NCI-H1694 treated with DMSO at 0.1 percent for 48 hours (cell line): Measurements from ENCODE around the gene TLX2.
"Not testable (repeated sequence)": the region's sequence is repeated elsewhere in the genome, so short reads cannot be mapped to it uniquely, and the experiment has no call there.

ENCODE experiments used
- DNase-seq: peaks from one replicate; lab custom pipeline; 2025; lab: John Stamatoyannopoulos, UW

The TLX2 gene

DNA sequence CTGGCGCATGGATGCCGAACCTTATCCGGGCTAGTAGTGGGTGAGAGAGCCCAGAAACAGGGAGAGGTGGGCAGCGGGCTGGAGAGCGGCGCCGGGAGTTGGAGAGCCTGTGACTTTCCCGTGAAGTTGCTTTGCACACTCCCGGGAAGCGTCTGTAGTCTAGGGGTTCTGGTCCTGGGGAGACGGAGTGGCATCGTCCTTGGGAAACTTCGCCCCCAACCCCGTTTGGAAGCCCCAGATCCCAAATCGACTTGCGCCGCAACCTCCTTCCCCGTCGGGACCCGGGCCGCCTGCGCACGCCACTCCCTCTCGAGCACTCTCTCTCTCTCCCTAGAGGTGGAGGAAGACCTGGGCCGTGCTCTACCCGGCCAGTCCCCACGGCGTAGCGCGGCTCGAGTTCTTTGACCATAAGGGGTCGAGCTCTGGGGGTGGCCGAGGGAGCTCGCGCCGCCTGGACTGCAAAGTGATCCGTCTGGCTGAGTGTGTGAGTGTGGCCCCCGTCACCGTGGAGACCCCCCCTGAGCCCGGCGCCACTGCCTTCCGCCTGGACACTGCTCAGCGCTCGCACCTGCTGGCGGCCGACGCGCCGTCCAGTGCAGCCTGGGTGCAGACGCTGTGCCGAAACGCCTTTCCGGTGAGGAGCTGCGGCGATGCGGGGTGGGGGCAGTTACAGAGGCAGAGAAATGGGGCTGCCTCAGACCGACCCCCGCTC, 40.7 kb downstream of the TLX2 start:
- no peak for DNase-seq

- no peak for DNase-seq
These were observed 41.4 kb downstream of the TLX2 start for GRCh38 chr2:74555610-74556103.

DNA sequence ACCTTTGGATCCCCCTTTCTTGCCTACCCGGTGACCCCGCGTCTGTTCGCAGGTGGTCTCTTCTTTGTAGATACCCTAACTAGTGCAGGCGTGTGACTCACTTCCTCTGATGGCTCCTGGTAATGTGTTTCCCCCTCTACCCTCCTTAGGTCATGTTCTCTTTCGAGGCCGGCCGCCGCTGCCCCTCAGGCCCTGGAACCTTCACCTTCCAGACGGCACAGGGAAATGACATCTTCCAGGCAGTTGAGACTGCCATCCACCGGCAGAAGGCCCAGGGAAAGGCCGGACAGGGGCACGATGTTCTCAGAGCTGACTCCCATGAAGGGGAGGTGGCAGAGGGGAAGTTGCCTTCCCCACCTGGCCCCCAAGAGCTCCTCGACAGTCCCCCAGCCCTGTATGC, 41.9 kb downstream of the TLX2 start:
- no peak for DNase-seq

DNA sequence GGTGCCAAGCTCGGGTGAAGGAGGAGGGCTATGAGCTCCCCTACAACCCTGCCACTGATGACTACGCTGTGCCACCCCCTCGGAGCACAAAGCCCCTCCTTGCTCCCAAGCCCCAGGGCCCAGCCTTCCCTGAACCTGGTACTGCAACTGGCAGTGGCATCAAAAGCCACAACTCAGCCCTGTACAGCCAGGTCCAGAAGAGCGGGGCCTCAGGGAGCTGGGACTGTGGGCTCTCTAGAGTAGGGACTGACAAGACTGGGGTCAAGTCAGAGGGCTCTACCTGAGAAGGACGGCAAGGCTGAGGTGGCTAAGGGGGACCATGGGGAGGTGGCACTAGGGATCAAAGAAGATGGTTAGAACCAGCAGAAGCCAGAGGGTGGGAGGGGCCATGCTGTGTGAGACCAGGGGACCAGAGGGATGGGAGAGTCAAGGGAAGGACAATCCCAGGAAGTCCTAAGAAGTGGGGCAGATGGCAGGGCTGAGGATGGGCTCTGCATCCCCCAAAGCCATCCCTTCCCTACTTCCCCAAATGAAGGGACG, 42.7 kb downstream of the TLX2 start:
- no peak for DNase-seq

DNA sequence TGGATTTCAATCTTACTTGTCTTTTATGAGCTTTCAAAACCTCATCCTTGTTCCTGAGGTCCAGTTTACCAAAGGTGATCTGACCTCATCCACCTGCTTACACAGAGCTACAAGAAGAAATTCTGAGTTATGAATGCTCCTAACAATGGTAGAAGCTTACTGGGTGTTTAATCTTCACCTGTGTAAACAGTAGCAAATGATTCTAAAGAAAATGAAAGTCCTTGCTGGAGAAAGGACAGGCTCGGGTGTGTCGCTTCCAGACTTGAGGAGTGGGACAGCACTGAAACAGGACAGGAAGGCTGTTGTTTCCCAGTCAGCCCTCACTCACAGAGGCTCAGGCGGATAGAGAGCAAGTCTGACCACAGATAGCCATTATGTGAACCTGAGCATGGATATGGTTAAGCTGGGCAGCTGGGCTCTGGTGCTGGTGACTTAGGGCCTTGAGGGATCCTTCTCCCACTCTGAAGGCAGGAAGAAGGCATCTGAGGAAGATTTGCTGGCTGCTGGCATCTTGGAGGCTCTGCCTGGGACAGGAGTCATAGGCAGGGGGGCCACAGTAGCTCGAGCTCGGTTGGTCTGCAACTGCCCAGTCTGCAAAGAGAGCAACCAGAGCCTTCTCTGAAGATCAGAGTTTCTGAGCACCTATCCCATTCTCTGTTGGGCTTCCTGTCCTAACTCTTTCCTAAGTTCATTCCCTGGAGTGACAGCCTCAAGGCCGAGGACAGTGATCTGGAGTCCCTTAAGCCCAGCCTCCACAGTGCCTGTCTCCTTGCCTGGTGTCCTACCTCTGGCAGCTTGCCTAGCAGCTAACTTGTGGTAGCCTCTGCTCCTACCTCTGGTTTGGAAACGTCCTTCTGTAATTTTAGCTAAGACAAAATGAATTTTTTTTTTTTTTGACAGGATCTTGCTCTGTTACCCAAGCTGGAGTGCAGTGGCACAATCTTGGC, 44.3 kb downstream of the TLX2 start:
- no peak for DNase-seq

GRCh38 chr2:74559912-74560311, 45.7 kb downstream of the TLX2 start:
- DNase-seq, result no peak

DNA sequence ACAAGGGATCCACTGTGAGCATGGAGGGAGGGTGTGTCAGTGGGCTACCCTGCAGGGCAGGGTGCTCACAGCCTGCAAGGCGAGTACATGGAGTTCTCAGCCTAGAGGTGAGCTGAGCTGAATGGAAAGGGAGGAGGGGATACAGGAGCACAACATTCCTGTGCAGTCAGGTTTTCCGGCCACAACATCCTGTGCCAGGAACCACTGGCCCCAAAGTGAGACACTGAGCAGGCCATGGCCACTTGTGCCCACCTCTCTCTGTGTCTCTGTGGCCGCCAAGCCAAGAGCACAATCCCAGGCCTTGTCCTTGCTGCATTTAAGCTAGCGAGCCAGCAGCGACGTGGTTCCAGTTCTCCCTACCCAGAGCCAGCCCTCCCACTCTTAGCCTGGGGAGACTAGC, 46.3 kb downstream of the TLX2 start:
- DNase-seq, result no peak

DNA sequence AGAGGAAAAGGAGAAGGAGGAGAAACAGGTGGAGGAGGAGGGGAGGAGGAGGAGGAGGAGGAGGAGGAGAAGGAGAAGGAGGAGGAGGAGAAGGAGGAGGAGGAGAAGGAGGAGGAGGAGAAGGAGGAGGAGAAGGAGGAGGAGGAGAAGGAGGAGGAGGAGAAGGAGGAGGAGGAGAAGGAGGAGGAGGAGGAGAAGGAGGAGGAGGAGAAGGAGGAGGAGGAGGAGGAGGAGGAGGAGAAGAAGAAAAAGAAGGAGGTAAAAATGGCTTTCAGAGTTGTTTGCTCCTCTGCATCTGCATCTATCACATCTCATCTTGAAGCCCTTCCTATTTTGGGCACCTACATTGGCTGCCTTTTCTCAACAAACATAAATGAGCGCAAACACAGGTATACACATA, 46.8 kb downstream of the TLX2 start:
- DNase-seq, result not testable (repeated sequence)

- no peak for DNase-seq
These were observed 48.0 kb downstream of the TLX2 start for GRCh38 chr2:74562126-74562775.

- no peak for DNase-seq
These were observed 50.0 kb downstream of the TLX2 start for GRCh38 chr2:74564222-74564621.

DNA sequence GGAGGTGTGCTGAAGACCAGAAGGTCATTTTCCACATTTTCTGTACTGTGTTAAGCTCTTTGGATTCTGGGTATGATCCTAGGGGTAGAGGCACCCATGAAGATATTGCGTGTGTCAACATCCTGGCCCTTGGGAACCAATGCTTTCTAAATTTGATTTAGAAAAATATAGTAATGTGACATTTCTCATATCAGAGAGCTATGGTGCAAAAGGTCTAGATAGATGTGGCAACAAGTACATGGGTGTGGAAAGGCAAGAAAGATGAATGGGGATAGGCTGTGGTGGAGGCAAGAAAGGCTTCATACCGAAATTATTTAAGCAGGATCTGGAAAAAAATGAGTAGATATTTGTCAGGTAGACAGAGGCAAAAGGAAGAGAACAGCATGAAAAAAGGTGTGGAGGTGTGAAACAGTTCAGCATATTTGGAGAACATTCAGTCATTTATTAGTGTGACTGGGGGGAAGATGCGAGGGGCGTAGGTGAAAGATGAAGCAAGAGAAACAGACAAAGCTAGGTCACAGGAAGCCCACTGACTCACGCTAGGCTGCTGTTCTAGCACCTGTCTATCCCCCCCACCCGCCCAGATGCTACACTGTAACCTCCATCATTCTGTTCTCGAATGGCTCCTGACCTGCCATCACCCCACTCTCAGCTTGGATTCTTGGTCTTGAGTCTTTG, 52.0 kb downstream of the TLX2 start:
- no peak for DNase-seq

DNA sequence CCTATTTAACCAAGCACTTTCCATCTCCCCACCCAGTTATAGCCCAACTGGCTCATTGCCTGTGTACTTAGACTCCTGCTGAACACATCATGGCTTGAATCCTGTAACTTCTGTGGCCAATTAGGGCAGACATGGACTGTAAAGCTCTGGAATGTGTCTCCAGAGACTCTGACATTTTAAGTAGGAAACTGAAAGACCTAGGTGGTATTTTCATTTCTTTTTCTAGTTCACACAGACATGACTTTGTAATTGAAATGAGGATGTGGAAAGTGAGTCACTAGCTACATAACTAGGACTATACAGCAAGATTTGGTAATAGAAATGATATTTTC, 52.5 kb downstream of the TLX2 start:
- no peak for DNase-seq
